UCSD-AML1 (cell line): ENCODE measurements around the gene BDH1.
"Not testable (repeated sequence)": the region's sequence is repeated elsewhere in the genome, so short reads cannot be mapped to it uniquely, and the experiment has no call there.

Experiments used
- DNase-seq: peaks from one replicate; lab custom pipeline; 2025; ENCODE audit not compliant: unreplicated experiment; lab: John Stamatoyannopoulos, UW

BDH1 gene

GRCh38 chr3:197521277-197522182, 34.2 kb downstream of the BDH1 start:
- no peak for DNase-seq

- no peak for DNase-seq
Measured at GRCh38 chr3:197520311-197521276, 35.2 kb downstream of the BDH1 start.

GRCh38 chr3:197519801-197520211, 36.0 kb downstream of the BDH1 start:
- DNase-seq: no peak

- DNase-seq: peak; percentile 26
Measured at GRCh38 chr3:197518881-197519421, 36.8 kb downstream of the BDH1 start.

GRCh38 chr3:197517922-197518683, 37.7 kb downstream of the BDH1 start:
- not testable (repeated sequence) for DNase-seq

- peak; percentile 21 for DNase-seq
Measured at GRCh38 chr3:197516890-197517606, 38.7 kb downstream of the BDH1 start.

GRCh38 chr3:197516517-197516889, 39.3 kb downstream of the BDH1 start:
- no peak for DNase-seq

GRCh38 chr3:197514786-197515355, 40.9 kb downstream of the BDH1 start:
- DNase-seq: no peak

- DNase-seq: no peak
Measured at GRCh38 chr3:197513953-197514785, 41.6 kb downstream of the BDH1 start.

GRCh38 chr3:197512691-197513571, 42.8 kb downstream of the BDH1 start:
- no peak for DNase-seq

GRCh38 chr3:197511853-197512635, 43.7 kb downstream of the BDH1 start:
- no peak for DNase-seq

GRCh38 chr3:197511130-197511529, 44.6 kb downstream of the BDH1 start:
- DNase-seq: no peak

- no peak for DNase-seq
Measured at GRCh38 chr3:197510642-197511018, 45.1 kb downstream of the BDH1 start.

- no peak for DNase-seq
Measured at GRCh38 chr3:197508924-197509775, 46.6 kb downstream of the BDH1 start.

- DNase-seq: no peak
Measured at GRCh38 chr3:197508461-197508860, 47.3 kb downstream of the BDH1 start.

GRCh38 chr3:197508051-197508451, 47.7 kb downstream of the BDH1 start:
- no peak for DNase-seq
